SIG-M5 treated with dmso at 0.1 percent for 504 hours (cell line): Measurements from ENCODE around the gene TEC.
A peak's percentile ranks its signal among the peaks of the same experiment; 100 is the strongest.
"Not testable (repeated sequence)": the region's sequence is repeated elsewhere in the genome, so short reads cannot be mapped to it uniquely, and the experiment has no call there.

Source experiments
- DNase-seq: peaks from one replicate; lab custom pipeline; 2025; ENCODE audit not compliant: unreplicated experiment; lab: John Stamatoyannopoulos, UW

TEC gene

DNA sequence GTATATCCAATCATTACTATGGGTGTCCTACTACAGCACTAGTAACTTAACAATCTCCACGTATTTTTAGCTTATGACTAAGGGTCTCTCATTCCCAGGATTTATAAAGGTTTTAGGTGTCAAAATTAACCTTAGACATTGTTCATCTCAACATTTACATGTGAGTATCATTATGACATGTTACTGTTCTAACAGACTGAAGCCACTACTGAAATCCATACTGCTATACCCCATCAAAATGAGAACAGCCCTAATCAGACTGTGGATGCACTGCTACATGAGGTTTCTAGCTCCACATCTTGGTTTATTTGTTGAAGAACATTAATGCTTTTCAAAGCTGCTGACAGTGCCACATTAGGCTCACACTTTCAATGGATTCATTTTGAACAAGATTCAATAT lies 100.0 kb downstream of the TEC start:
- DNase-seq: no peak

DNA sequence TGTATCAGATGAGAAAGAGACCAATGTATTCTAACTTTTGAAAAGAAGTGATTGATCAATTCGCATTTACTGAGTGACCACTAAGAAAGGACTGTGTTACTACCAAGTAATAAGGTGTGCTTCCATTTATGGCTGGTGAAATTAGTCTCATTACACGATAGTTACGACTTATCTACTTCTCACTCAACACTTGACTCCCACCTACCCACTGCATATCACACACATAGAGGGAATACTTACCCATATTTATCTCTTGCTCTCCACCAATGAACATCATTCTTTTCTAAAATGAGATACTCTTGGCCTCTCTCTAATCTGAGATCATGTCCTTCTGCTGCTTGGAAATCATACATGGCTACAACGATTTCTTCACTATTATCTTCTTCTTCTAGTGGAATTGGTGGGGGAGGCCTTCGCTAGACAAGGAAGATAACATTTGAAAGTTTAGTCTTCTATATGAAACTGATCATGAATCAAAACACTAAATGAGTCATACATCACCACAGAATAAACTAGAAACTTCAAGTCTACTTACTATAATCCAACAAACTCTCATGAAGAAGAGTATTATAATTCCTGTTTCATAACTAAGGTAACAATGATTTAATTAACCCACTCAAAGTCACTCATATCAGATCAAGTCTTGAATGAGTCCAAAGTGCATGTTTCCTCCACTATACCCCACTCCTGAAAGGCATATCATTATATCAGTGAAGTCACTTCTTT lies 101.9 kb downstream of the TEC start:
- DNase-seq: no peak

DNA sequence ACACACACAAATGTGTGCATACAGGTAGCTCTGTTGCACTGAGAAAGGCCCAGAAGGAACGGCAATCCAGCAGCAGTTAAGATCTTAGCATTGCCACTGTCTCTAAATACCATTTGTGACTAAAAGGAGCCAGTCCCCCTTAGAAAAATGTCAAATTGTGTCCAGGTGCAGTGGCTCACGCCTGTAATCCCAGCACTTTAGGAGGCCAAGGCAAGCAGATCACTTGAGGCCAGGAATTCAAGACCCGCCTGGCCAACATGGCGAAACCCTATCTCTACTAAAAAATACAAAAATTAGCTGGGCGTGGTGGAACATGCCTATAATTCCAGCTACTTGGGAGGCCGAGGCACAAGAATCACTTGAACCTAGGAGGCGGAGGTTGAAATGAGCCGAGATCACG lies 105.1 kb downstream of the TEC start:
- not testable (repeated sequence) for DNase-seq

DNA sequence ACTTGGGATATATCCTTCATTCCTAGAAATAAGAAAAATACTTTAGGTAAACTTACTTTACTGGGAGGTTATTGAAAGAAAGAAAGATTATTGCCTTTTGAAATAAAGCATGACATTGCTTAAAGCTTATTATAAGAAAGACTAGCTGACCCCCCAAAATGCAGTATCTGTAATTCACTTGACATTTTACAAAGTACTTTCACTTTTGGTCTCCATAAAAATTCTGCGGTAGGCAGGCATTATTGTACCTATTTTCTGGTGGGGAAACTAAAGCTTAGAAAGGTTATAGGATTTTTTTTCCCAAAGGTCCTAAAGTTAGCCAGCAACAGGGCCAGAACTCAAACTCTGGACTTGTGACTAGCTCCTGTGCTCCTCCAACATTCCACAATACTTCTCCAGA lies 105.9 kb downstream of the TEC start:
- DNase-seq: no peak

DNA sequence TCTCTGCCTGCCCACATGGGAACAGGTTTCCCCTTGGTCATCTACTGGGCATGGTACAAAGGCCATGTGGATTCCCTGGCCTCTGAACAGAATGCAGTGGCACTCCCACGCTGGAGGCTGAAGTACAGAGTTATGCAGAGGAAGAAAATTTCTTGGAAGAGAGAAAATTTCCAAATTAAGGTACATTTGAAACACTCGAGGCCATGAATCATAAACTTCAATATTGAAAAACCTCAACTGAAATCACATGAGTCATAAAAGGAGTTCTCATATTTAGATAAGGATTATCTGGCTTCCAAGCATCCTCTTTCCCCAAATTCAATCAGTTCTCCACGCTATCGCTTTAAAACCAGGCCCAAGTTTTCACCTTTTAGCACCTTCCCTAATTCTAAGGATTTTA lies 107.5 kb downstream of the TEC start:
- no peak for DNase-seq

DNA sequence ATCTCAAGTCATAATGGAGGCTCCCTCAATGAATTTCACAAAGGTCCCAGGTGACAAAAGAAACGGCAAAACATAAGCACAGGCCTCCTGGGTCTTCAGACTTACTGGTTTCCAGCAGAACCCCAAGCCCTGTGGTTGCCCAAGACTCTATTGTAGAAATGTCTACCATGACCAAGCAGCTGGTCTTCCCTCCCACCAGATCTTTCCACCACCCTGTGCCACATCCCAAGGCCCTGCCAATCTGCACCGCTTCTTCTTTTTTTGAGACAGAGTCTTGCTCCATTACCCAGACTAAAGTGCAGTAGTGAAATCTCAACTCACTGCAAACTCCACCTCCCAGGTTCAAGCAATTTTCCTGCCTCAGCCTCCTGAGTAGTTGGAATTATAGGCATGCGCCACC lies 112.4 kb downstream of the TEC start:
- DNase-seq: no peak

DNA sequence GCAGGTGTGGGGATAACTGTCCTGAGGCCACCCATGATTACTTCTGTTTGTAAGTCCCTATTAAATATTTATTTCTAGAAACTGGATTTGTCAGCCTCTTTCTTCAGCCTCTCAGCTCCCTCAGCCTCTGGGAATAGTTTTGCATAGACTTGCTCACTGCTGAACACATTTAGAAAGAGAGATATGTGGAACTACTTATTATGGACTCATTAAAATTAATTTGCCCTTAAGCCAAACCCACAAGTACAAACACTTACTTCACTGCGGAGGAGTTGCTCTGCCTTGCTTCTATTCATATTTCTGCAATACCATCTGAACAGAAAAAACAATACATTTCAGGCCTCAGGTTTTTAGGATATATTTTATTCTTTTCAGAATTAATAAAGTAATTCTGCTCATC lies 113.2 kb downstream of the TEC start:
- DNase-seq: no peak

DNA sequence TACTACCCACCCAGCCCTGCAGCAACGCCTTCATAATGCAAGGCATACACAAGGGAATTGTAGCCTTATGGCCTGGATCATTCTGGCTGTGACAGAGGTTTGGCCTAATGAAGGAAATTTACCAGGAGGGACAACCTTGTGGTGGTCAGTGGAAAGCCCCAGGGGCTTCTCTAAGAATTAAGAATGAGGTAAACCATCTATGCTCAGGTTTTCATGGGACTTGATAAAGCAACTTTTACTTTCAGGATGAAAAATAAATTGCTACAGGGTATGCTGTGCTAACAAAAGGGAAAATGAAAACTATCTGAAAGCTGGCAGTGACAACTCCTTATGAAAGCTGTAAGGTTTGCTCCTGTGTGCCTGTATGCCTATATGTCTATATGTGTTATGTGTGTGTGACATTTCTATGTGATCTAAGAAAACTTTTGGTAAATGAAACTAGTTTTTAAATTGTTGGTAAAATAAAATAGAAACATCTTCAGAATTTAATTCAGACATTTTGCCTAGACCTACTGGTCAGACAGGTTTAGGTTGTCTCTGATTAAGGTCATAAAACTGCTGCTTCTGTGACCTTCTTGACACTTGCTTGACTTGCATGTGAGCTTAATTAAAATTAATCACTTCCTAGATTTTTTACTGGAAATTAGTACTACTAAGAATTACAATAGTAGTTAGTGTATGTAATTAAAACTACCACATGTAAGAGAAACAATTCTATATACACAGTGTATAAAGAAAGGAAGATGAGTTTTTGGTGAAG lies 115.7 kb downstream of the TEC start:
- DNase-seq: no peak

DNA sequence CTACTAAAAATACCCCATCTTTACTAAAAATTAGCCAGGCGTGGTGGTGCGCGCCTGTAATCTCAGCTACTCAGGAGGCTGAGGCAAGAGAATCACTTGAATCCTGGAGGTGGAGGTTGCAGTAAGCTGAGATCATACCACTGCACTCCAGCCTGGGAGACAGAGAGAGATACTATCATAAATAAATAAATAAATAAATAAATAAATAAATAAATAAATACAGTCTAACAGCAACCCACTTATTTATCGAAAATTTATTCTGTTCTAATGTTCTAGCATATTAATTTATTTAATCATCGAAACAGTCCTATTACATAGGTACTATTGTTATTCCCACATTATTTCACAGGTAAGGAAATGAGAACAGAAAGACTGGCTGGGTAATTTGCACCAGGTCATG lies 117.4 kb downstream of the TEC start:
- DNase-seq: no peak

DNA sequence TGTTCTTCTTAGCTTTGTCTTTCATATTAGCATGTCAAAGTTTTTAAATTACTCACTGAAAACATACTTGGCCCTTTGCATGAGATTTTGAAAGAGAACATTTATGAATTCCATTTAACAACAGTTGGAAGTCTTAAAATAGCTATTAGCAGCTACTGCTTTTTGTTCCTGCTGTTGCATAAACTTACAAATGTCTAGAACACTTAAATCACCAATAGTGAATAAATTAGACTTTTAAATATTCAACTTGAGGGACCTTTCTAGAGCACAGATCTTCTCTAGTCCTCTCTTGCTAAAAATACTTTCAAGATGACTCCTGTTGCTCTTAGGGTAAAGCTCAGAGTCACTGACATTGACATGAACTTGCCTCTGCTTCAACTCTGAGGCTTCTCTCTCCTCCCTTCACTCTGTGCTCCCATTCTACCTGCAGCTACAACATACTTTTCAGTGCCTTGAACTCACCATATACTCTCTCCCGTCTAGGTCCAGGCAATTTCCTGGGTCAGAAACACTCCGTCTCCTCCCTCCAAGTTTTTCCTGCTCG lies 119.7 kb downstream of the TEC start:
- DNase-seq: no peak

DNA sequence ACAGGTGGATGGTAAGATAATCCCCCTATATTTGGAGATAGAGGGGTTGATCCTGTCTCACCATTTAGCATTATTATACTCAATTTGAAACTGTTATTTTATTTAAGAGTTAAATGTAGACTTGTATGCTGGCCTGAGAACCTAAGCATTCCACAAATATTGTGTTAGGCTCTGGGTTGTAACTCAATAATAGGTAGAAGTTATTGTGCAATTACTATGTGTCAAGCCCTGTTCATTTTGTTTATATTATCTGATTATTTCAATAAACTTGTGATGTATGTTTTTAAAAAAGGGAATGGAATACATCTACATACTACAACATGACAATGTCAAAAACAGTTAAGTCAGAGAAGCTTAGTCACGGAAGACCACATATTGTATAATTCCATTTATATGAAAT lies 122.0 kb downstream of the TEC start:
- DNase-seq: no peak

DNA sequence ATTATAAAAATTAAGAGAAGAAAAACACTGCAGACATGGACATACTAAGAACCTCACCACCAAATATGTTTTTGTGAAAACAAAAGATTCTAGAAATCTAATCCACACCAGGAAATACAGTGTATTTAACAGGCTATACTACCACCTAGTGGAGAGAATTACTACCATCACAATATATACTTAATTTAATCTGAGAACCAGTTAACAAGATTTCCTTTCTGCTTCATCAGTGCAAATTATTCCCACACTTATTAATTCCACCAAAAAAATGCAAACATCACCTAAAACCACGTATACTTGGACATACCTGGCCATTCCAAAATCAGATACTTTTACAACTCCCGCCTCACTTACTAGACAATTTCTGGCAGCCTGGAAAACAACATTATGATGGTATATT lies 128.6 kb downstream of the TEC start:
- peak; percentile 36 for DNase-seq

DNA sequence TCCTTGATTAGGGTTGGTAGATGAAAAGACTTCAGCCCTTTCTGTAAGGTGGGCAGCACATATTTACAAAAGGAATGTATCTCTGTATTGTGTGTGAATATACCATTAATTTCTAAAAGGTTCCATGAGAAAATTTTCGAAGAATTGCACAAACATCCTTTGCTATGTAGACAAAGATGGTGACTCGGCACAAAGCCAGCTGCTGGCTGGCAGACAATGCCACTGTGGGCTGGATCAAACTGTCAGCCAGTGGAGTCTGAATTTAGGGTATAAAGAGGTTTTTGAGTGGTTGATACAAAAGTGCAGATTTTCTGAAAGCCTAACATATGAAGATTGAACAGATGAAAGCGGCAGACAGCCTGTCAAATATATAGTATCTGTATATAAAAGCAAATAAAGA lies 129.9 kb downstream of the TEC start:
- no peak for DNase-seq

DNA sequence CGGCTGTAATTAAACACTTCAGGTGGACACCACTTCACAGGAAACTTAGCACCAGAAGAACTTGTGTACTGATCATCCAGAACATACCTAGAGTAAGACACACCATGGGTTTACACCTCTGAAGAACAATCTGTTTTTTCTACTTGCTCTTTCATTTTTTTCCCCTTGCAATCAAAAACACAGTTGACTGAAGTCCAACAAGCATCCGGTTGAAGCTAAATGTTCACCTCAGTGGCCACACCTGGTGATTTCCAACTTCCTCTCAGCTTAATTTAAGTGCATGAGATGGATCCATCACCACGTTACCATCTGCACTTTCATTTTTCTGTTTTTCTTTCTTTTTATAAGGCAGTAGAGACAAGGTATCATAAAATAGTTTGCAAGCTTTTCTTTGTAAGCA lies 130.7 kb downstream of the TEC start:
- no peak for DNase-seq

DNA sequence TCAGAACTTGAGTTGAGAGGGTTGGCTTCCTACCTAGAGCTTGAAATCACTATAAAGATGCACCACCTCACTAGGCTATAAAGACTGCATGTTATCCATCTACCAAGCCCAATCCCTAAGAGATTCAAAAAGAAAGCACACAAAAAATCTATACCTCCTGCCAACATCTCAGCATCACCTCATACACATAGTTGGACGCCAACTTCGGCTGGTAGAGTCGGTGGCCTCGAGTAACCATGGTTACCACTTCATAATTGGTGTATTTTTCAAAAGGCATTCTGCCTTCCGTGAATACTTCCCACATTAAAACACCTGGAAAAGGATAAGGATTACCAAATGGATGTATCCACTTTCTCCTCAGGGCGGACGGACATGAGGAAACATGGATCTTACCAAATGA lies 131.1 kb downstream of the TEC start:
- no peak for DNase-seq

DNA sequence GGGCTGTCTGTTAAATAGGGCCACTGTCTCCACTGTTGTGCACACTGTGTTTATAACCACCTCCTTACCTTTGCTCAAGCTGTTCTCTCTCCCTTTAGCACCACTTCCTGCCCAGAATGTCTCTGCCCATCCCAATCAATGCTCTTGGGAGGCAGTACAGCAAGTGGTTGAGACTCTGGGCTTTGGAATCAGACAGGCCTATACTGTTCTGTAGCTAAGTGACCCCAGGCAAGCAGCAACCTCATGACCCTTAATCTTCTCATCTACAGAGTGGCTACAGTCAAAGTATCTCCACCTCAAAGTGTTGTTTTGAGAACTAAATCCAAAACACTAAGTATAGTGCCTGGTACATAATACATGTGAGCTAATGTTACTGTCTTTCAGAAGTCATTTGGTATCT lies 131.8 kb downstream of the TEC start:
- no peak for DNase-seq

DNA sequence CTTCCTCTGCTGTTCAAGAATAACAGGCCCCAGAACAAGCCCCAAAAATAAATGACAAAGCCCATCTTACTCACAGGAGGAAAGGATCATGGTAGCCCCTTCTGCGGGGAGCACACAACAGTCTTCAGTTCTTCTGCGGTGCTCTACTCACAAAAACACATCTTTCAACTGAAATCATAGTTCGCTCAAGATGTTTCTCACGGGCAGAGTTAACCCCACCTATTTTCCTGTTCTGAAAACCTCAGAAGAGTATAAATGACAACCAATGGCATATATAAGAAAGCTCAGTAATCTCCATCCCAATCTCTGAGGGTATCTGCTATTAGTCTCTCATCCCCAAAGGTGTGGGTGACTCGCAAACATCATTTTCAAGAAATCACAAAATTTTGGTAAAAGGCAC lies 135.6 kb downstream of the TEC start, which contains the start of gene TXK:
TSS of gene TXK (minus strand) at position 170 of the 400 bp plus-strand sequence. CDS start at position 90, 80 bp downstream.
- no peak for DNase-seq

DNA sequence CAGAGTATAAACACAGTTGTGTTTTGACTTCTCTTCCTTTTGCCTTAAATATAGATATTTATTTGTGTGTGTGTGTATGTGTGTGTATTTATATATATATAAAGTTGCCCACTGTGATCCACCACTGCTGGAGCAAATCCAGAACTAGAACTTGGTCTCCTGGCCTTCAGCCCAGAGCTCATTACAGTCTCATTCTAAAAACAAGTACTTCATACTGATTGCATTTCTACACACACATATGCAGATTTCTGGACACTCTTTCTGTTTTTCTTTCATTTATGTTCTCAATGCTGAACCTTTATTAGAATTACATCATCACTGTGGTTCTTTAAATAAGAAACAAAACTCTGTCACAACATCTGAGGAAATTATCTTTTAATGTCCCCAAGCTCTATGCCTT lies 136.0 kb downstream of the TEC start:
- DNase-seq: no peak

DNA sequence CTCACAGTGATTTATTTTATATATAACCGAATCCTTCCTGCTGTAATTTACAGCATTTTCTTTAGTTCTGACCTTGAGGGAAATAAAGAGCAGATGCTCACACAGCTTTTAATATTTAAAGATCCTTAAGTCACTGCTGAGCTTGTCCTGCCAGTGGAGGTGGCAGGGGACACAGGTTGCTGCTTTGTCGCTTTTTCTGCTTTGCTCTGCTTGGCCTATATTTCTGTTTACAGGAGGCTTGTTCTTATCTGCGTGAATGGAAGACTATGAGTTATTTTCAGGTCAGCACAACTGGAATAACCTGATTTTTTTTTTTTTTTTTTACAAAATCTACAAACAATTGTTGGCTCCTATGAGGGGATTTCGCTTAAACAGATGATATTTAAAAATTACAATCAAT lies 137.9 kb downstream of the TEC start:
- DNase-seq: no peak

DNA sequence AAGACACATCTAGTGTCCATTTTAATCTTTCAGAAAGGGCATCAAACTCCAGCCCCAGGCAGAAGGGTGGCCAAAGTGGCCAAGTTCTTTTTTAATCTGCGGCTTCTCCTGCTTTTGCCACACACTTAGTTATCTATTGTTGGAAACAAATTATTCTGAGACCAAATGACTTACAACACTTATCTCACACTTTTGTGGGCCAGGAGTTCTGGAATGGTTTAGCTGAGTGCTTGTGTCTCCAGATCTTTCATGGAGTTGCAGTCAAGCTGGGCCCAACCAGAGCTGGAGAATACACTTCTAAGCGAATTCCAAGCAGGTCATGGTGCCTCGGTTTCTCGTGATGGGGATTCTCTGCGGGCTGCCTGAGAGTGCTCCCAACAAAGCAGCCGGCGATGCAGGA lies 139.5 kb downstream of the TEC start:
- no peak for DNase-seq

DNA sequence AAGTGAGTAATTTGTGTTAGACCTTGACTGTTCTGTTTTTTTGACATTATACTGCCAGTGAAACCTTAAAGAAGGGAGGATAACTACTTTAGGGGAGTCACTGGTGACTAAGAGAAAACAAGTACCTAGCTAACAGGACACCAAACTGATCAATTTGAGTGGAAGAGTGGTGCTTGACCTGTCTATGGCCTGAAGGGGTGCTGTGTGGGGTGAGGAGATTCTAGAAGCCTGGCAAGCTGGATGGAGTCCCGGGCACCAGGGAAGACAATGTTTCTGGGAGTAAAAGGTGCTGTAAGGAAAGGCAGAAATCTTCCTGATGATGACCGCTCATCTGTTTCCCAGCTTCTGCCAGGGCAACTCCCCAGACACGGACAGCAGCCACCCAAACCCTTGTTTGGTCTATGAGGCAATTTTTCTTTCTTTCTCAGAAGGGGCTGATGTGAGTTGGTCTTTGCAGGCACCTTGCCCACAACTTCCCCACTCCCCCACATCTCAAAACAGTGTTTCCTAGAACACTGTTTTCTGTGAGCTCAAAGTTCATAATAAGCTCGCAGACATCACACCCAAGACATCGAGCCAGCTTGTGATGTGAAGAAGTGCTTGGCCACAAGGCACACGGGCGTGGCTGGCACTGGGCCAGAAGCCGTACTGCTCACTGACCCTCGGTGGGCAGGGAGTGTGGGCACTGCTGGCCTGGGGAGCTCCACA lies 140.2 kb downstream of the TEC start:
- no peak for DNase-seq
